Neural progenitor cell (in vitro differentiated cells): Measurements from ENCODE around the gene TMEM14B.
"Not testable (repeated sequence)": the region's sequence is repeated elsewhere in the genome, so short reads cannot be mapped to it uniquely, and the experiment has no call there.

ENCODE experiments used
- CTCF ChIP-seq: fragments of 200-600 bp; sonication (generic); IDR thresholded peaks from 2 replicates; pipeline ENCODE4 v1.5.1; 2017; ENCODE audit warnings: antibody characterized with exemption, mild to moderate bottlenecking
- EZH2 ChIP-seq: fragments of 200-600 bp; sonication (generic); IDR thresholded peaks from 2 replicates; pipeline ENCODE4 v1.6.1; 2017; ENCODE audit warnings: antibody characterized with exemption, mild to moderate bottlenecking, moderate library complexity
- EZH2phosphoT487 ChIP-seq: fragments of 200-600 bp; sonication (generic); IDR thresholded peaks from 2 replicates; pipeline ENCODE4 v1.6.1; 2017; ENCODE audit warnings: antibody characterized with exemption

GRCh38 chr6:10741643-10742042 lies 6.0 kb upstream of the TMEM14B start:
- not testable (repeated sequence) for TF ChIP-seq CTCF, EZH2, EZH2phosphoT487
